Measurements from ENCODE around the gene CENPW.

DNA sequence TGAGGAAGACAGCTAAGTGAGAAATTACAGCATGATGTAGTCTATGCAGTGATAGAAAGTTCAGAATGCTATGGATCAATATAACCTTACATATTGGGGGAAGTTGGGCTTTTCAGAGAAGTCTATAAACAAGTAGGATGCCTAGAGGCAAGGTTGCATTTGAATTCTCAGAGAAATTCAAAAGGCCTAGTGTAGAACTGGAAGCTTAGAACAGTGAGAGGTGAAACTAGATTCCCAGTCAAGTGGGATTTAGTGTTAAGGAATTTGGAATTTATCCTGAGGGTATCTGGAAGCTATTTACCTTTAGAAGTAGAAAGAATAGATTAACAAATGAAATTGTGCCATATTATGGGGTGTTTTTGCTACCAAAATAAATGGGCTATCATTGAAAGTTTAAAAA lies 4.3 kb downstream of the CENPW start:
- TF ChIP-seq, protein P1, sequence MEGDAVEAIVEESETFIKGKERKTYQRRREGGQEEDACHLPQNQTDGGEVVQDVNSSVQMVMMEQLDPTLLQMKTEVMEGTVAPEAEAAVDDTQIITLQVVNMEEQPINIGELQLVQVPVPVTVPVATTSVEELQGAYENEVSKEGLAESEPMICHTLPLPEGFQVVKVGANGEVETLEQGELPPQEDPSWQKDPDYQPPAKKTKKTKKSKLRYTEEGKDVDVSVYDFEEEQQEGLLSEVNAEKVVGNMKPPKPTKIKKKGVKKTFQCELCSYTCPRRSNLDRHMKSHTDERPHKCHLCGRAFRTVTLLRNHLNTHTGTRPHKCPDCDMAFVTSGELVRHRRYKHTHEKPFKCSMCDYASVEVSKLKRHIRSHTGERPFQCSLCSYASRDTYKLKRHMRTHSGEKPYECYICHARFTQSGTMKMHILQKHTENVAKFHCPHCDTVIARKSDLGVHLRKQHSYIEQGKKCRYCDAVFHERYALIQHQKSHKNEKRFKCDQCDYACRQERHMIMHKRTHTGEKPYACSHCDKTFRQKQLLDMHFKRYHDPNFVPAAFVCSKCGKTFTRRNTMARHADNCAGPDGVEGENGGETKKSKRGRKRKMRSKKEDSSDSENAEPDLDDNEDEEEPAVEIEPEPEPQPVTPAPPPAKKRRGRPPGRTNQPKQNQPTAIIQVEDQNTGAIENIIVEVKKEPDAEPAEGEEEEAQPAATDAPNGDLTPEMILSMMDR (IDR thresholded peaks at IDR 0.05; ENCODE audit: low read depth, low read length): no peak
- no peak for TF ChIP-seq EZH2phosphoT487 (IDR thresholded peaks at IDR 0.05; ENCODE audit: low read depth)
